KOPT-K1 (cell line): Measurements from ENCODE around the gene ARHGAP15.

Source experiments
- H3K27ac ChIP-seq: fragments of 200-600 bp; sonication (generic); 2 replicates; pipeline ENCODE4 v1.5.1; 2016; ENCODE audit warnings: antibody characterized with exemption, mild to moderate bottlenecking, low read depth, low read length; ENCODE audit not compliant: poor library complexity, severe bottlenecking
- H3K36me3 ChIP-seq: fragments of 200-600 bp; sonication (generic); 2 replicates; pipeline ENCODE4 v1.5.1; 2017; ENCODE audit warnings: antibody characterized with exemption, mild to moderate bottlenecking, low read length, moderate library complexity; ENCODE audit not compliant: insufficient read depth
- H3K9me3 ChIP-seq: fragments of 200-600 bp; sonication (generic); 2 replicates; pipeline ENCODE4 v1.5.1; 2017; ENCODE audit warnings: antibody characterized with exemption, low read length, mild to moderate bottlenecking; ENCODE audit not compliant: insufficient read depth, poor library complexity, severe bottlenecking

ARHGAP15 gene

DNA sequence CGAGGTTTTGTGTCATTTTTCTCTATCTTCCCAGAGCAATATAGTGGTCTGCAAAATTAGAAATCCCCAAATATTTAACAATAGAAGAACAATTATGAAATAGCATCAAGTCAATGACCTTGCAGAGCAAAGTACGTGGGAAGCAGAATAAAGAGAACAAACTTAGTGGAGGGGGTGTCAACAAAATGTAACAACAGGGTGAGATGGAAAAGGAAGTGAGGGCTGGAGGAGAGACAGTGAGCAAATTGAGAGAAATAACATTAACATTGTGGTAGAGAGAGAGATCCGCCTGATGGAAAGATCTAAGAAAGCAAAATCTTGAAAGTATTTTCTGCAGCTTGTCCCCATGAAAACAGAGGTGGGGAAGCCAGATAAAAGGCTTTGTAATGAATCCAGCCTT, 23.4 kb downstream of the ARHGAP15 start:
- no peaks in the 10 kb centered on the region for H3K9me3 ChIP-seq
- no peak overlapping the region for H3K27ac ChIP-seq
- peaks cover 52% of the 10 kb centered on the region for H3K36me3 ChIP-seq

DNA sequence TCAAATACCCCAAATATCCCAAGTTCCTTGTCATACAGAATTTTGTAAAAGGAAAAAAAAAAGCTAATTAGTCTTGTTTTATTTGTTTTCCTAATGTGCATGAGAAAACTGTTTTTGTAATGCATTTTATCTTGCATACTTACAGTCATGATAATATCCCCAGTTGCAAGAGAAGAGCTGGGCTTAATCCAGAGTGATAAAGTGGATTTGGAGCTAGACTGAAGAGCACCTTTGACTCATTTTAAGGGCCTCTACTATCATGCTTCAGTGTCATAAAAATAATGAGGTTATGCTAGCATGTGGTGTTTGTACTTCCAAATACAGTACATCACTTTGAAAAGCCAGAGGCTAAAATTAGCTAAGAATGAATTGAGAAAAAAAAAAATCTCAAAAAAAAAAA, 26.4 kb downstream of the ARHGAP15 start:
- H3K27ac ChIP-seq = no peak overlapping the region
- peaks cover 71% of the 10 kb centered on the region for H3K36me3 ChIP-seq
- H3K9me3 ChIP-seq = no peaks in the 10 kb centered on the region

DNA sequence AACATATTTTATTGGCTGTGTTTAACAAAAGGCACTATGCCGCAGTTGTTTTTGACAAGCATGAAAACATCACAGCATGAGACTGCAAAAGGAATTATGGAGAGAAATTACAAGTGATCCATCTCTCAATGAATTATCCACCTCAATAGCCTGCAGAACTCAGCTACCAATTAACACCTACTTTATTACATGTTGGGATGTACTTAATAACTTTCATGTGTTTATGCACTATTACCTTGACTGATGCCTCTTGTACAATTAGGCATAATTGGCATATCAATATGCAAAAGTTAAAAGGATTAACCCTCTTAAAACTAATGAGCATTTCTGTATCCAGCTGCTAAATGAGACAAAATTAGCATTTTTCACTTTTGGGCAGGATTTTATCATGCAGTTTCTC, 27.8 kb downstream of the ARHGAP15 start:
- Histone ChIP-seq H3K9me3 (no peaks in the 10 kb centered on the region), H3K27ac (no peak overlapping the region), H3K36me3 (peaks cover 78% of the 10 kb centered on the region)

DNA sequence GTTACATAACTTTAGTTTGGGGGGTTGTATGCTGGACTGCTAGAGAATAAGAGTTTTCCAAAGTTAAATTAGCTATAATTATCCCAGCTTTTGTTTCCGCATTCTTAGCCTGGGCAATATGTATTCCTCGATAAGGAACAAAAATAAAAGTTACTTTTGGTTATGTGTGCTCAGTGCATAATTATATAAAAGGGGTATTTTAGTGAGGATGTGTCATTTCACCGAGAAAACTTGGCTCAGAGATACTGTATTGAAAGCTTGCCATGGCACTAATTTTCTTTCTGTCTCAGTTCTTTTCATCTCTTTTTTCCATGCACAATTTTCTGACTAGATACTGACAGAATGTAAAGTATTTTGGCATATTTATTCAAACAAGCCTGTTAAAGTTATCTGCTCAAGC, 28.2 kb downstream of the ARHGAP15 start:
- Histone ChIP-seq H3K36me3 (peaks cover 82% of the 10 kb centered on the region), H3K9me3 (no peaks in the 10 kb centered on the region), H3K27ac (no peak overlapping the region)

DNA sequence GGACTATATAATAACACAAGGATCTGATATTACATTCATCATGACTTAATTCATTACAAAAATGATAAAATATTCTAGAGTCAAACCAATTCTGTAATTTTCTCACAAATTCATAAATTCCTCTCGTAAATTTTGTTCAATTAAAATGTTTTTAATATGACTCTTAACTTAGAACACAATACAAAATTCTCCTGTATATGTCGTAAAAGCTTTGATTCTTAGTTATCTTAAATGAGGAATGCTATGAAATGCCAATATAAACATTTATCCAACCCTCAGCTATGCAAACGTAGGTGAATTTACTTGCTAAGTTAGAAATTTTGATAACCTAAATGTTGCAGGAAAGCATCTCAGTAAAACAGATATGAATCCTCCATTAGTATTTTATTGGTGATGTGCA, 28.9 kb downstream of the ARHGAP15 start:
- H3K9me3 ChIP-seq = no peaks in the 10 kb centered on the region
- H3K27ac ChIP-seq = no peak overlapping the region
- peaks cover 89% of the 10 kb centered on the region for H3K36me3 ChIP-seq

DNA sequence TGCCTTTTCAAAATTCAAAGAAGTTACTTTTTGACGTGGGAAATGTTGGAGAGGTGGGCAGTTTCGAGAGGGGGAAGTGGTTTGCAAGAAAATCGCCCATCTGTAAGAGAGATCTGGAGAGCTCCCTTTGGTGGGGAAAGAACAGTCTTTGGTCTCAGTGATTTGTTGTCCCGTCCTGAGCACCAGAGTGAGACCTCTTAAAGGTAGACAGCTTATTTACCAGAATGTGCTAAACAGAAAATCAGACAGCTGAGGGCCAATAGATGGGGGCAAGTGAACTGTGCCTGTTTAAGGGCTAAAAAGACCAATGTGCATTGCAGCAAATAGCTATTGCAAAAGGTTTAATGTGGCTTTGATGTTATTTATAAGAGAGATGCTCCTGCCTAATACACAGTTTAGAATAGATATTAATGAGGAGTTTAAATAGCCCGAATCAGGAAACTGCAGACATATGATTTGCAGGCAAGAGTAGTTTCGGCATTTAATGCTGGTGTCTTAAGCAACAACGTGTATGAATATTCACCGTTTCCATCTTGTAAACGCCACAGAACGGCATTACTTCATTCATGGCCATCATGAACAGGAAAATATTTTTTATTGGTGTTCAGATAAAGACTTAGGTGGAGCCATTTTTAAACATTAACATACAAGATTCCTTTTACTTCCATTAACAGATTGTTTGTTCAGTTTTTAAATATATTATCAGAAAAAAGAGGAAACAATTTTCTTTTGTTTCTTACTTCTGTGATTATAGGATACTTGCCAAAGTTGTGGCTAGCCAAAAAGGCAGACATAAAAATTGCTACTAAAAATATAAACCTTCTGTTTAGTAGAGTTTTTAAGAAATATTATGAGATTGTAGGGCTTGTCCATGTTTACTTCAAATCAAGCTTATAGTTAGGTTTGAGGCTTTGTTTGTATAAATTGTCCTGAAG, 29.6 kb downstream of the ARHGAP15 start:
- Histone ChIP-seq H3K27ac (no peak overlapping the region), H3K9me3 (no peaks in the 10 kb centered on the region), H3K36me3 (peaks cover 94% of the 10 kb centered on the region)

DNA sequence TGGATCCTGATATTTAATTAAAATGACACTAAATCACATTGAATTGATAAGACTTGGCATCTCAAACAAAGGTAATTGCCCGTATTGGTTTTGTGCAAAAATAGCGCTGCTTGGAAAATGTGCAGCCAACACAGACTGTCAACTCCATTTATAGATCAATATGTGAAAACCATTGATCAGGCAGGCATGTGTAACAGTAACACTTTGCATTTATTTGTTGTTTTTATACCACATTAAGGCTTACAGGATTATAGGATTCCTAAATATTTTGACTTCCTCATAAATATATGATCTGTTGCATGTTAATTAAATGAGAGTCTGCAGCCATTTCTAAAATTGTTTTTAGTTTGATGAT, 30.2 kb downstream of the ARHGAP15 start:
- no peaks in the 10 kb centered on the region for H3K9me3 ChIP-seq
- H3K27ac ChIP-seq = no peak overlapping the region
- peaks cover 97% of the 10 kb centered on the region for H3K36me3 ChIP-seq

DNA sequence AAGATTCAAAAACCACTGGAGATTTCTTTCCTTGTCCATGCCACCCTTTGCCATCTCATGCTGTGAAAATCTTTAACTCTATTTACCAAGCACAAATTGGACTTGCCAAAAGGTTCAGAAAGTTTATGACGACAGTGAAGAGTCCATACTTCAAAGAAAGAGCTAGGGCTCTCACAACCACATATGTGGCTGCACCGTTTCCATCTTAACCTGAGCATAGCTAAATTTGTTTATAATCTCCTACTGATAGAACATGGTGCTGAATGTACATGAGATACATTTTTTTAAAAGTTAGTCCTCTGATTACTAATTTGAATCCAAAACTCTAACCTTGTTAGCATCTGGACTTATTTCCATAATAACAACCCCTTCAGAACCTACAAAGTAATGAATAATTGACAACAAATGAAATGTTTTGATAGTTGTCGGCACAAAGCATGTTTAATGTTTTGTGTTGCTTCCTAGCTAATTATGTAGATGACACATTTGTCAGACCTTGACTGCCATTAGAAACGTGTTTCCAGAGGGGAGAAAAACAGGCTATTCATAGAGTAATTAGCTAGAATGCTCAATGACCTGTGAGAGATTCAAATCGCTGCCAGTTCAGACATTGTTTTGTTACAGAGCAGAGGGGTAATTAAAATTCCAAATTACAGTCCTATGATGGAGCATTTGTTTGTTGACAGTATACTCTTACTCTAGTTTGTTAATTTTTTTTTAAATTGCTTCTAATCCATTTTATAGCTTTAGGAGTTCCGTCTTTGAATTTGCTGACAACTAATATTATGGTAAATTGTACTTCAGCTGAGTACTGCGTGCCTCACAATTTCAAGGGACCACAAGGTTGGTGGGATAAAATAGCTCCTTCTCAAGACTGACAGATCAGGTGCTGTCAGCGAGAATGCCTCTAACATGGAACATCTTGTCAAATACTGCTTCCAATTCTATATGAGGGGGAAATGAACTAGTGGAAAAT, 31.8 kb downstream of the ARHGAP15 start:
- no peak overlapping the region for H3K27ac ChIP-seq
- no peaks in the 10 kb centered on the region for H3K9me3 ChIP-seq
- peaks cover 93% of the 10 kb centered on the region for H3K36me3 ChIP-seq

DNA sequence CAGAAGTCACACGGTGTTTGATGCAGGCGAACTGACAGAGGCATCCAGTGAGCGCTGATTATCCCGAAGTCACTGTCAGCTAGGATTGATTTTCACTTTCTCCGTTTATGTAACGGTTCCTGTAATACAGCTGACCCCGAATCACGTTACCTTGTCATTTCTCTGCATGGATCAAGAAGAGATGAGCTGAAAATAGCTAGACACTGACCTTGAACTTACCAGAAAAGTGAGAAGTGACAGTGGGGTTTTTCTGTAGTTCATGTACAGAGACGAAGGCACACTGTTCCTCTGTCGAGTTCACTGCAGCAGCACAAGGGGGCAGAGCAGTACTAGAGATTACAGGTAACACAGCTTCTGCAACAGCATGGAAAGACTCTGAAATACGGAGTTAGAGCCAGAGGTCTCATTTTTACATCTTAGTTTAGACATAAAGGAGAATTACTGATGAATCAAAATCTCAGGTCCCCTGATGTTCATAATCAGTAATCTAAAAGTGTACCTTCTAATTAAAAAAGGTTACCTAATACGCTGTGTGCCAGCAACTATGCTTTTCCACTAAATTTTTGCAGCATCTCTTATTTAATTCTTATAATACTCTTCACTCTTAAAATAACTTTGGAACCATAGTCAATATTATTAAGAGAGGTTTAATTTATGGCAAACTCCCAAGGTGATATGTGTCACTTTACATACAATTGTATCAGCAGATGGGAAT, 33.1 kb downstream of the ARHGAP15 start:
- peaks cover 84% of the 10 kb centered on the region for H3K36me3 ChIP-seq
- H3K9me3 ChIP-seq = no peaks in the 10 kb centered on the region
- H3K27ac ChIP-seq = no peak overlapping the region

DNA sequence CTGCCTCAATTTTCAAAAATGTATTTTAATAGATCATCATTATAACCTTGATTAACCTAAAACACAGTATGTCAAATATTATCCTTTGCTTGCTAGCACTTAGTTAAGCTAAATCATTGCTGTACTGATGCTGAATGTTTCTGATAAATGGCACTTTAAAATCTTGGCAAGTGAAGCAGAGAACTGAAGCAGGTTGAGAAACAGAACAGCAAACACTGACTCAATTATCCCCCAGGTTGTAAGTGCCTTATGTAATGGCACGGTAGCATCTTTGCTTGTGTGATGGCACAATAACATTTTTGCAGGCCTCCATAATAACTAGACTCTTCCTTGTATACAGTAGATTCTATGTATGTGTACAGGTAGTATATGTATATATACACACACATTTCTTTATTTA, 33.8 kb downstream of the ARHGAP15 start:
- H3K9me3 ChIP-seq = no peaks in the 10 kb centered on the region
- peaks cover 83% of the 10 kb centered on the region for H3K36me3 ChIP-seq
- no peak overlapping the region for H3K27ac ChIP-seq

DNA sequence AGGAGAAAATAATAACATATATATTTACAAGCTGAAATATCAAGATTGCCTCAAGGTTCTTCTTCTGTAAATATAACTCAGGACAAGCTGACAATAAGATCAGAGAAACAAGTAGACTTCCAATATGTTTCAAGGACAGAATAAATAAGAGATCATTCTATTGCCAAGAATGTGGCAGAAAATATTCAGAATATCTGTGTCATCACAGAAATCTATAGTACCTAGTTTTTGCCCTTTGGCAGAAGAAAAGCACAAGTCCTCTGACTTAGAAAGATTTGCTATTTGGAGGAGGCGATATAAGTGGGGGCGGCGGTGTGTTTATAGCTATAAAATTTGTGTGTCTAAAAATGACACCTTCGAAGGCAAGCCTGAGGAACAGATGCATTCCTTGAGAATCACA, 34.3 kb downstream of the ARHGAP15 start:
- Histone ChIP-seq H3K36me3 (peaks cover 78% of the 10 kb centered on the region), H3K9me3 (no peaks in the 10 kb centered on the region), H3K27ac (no peak overlapping the region)

DNA sequence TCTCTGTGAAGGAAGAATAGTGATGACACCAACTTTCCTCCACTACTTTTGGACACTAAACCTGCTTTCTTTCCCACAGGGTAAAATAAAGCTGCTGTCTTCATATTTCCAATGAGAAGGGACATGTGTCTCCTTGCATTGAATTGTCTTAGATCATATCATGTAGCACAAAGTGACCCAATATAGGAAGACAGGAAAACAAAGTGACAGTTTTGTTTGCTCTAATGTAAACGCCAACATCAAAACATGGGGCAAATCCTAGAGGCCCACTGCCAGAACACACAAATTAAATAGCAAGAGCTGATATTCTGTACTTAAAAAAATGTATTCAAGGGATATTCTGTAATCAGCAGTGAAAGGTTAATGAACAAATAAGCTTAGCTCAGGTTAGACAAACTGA, 36.1 kb downstream of the ARHGAP15 start:
- no peak overlapping the region for H3K27ac ChIP-seq
- H3K36me3 ChIP-seq = peaks cover 78% of the 10 kb centered on the region
- no peaks in the 10 kb centered on the region for H3K9me3 ChIP-seq

DNA sequence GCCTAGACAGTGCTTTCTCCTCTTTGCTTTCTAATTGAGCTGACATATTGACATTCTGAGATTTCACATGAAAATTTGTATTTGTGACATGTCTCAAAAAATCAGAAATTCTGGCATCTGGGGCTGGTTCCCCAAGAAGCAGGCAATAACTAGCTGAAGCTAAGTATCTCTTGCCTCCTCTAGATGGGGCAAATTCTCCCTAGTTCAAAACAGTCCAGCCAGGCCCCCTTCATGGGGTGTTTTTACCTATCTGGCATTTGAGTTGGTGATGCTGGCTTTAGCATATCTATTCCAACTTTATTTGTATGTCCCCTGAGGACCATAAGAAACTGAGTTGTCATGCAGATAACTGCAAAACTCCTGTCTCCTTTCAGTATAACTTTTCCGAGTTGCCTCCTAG, 39.9 kb downstream of the ARHGAP15 start:
- H3K9me3 ChIP-seq = no peaks in the 10 kb centered on the region
- H3K36me3 ChIP-seq = peaks cover 68% of the 10 kb centered on the region
- no peak overlapping the region for H3K27ac ChIP-seq

DNA sequence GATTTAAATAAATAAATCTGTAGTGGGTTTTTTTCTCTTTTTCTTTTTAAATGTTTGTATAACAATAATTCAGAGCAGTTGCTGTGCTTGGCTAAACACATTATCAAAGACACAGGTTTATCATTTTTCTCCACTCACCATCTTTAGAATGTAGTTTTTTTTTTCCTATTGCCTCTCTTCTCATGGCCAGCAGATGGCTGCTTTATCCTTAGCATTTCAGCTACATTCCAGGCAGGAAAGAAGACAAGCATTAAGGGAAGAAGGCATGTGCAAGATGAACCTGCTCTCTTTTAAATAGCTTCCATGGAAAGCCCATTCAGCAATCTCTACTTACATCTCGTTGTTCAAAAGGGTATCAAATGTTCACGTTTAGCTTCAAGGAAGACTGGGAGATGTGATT, 42.6 kb downstream of the ARHGAP15 start:
- Histone ChIP-seq H3K9me3 (no peaks in the 10 kb centered on the region), H3K36me3 (peaks cover 52% of the 10 kb centered on the region), H3K27ac (no peak overlapping the region)

DNA sequence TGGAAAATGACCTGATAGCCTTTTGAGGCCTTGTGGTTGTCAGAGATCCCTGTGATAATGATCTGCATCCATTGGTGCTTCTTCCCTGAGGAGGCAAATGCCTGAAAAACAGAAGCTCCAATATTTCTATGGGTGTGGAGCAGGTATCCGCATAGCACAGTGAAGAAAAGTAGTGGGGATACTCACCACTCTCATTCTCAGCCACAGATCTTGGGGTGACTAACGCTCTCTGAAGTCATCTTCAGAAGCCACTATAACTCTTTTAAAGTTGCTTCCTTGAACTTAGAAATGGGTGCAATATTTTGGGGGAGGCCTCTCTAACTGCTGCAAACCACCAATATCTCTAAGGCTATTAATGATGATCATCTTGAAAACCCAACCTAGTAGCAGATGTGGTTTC, 46.2 kb downstream of the ARHGAP15 start:
- H3K36me3 ChIP-seq = peaks cover 50% of the 10 kb centered on the region
- peaks cover 13% of the 10 kb centered on the region for H3K9me3 ChIP-seq
- no peak overlapping the region for H3K27ac ChIP-seq
